HK-2 (cell line): ENCODE results near the gene GPR61.

ENCODE experiments used
- DNase-seq: peaks from one replicate; pipeline ENCODE4 v3.0.0-alpha.2; 2018; ENCODE audit not compliant: unreplicated experiment

The GPR61 gene

GRCh38 chr1:109535481-109535880 lies 4.2 kb upstream of the GPR61 start:
- DNase-seq: no peak

- no peak for DNase-seq
Observed at GRCh38 chr1:109535971-109536491, 3.6 kb upstream of the GPR61 start.

DNA sequence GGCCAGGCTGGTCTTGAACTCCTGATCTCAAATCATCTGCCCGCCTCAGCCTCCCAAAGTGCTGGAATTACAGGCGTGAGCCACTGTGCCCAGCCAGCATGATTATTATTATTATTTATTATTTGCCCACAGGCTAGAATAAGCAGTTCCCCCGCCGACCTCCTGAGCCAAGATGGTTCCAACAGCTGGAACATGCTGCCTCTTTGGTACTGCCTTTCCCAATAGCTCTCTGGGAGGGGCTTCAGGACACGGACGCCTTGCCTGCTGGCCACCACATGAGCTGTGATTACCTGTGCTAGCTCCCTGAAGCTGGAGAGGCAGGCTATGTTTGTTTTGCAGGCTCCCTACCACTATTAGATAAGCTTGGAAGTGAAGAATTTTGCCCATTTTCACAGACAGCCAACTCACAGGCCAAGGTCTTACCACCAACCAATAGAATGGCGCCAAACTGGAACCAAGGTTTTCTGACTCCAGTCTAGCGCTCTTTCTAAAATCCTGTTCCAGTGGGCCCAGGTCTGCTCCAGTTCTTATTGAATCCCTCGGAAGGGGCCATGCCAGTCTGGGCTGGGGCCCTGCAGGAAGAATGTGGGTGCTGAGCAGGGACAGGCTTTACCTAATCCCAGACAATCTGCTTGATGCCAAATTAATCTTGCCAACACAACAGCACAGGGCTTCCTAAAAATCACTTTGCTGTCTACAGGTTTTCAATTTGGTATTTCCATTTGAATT lies 2.1 kb upstream of the GPR61 start:
- DNase-seq: no peak

DNA sequence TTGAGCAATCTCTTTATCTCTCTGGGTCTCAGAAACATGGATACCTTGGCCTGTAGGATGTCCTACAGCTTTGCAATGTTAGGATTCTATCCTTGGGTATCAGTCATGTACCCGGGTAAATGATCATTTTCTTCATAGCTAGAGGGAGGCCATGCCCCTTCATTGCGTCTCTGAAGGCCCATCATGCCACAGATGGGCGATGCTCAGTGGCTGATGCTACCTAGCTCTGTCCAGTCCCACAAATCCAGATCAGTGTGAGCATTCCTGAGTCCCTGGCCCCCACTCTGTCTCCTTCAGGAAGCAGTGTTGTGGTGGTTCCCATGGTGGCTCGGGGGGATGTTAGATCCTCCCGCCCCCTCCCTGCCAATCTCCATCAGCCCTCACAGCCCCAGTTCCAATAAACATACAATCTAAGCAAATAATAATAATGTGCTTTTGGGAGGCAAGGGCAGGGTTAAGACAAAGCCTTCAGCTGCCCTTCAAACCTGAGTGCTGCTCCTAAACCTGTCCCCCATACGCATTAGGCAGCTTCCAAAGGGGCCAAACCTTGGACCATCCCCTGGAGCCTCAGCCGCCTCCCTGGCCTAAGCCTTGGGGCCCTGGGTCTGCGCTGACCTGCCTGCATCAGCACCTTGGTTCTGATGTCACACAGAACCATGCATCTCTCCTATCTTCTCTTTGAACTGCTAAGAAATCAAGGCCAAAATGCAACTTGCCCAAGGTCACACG lies 681 bp upstream of the GPR61 start:
- DNase-seq: no peak

- DNase-seq: no peak
Observed at GRCh38 chr1:109541102-109541501, 1.4 kb downstream of the GPR61 start.

DNA sequence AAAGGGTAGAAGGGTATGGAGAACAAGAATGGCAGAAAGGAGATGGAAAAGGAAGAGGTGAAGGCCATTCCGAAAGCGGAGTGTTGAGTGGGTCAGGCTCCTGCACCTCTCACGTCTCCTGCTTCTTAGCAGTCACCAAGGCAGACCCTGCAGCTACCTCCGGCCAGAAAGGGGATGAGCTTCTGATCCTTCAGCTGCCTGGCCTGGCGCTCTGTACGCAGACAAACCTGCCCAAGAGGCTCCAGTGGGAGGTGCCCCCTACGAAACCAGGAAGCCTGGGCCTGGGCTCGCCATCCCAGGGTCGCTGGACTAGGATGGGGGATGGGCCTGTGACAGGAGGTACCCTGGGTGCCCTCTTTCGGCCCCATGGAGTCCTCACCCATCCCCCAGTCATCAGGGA lies 3.0 kb downstream of the GPR61 start:
- DNase-seq: no peak

GRCh38 chr1:109543283-109543987 lies 3.8 kb downstream of the GPR61 start:
- DNase-seq: no peak

- DNase-seq: no peak
Observed at GRCh38 chr1:109543988-109544735, 4.5 kb downstream of the GPR61 start.

DNA sequence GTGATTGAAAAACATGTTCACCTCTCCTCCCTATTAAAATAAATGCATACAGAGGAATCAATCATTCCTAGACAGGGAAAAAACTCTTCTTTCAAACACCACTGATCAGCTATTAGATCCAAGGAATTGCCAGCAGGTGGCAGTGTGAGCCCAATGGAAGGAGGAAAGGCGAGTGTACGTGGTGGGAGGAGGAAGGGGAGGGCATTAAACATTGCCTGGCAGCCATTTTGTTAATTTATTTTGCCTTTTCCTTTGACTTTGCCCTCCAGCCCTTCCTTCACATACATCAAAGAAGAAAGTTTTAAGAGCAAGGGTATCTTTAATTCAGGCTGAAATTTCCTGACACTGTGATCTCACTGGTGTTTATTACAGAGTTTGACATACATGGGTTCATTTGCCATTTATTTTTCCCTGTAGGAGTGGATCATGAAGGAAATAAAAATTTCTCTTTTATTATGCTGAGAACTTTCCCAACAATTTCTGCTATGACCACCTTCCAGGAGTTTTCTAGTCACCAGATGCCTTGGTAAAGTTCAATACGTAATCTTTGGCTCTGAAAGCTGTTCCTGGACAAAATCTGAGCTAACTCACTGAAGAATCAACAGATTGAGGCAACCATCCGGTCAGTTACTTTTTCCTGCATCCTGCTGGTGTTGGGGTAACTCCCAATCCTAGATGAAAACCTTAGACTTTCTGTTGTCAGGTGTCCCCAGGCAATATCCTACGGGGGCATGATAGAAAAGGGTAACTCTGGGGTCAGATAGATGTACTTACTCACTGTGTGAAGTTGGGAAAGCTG lies 6.8 kb downstream of the GPR61 start:
- DNase-seq: peak; percentile 81

DNA sequence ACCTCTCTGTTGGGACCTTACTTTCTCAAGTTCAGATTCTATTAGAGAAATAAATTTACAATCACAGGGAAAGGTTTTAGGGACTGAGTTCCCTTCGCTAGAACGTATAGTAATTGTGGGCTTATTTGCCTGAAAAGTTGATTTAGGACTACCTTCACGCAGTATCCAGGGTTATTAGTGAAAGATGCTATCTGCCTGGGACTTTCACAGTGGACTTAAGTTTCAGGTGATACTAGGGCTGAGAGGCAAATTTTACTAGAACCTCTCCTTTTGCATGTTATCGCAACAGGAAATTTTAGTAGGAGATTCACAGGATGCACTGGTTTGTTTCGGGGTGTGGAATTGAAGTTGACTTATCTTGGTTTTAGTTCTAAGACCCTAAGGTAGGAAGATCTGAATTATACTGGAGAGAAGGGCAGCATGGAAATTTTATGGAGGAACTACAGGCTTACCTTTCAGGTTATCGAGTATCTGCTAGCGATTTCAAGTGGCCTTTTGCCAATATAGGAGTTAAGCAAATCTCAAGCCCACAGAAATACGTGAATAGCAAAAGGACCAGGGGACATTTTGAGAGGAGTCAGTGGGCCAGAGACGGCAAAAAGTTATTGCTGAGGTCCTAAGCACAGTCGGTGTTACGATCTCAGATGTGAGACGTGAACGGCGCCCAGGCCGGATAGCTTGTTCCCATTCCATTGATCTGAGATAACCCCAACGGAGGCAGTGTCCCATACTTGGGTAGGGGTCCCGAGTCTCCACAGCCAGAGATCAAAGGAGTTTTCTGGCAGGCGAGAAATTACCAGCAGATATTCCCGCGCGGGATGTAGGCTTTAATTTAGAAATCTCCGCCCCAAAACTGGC lies 8.0 kb downstream of the GPR61 start:
- no peak for DNase-seq

- DNase-seq: peak; percentile 93
Observed at GRCh38 chr1:109548321-109549267, 8.9 kb downstream of the GPR61 start, which contains the start of gene GNAI3. Gene GNAI3 (plus strand): TSS chr1:109548615. CDS start chr1:109548721, 106 bp downstream.

DNA sequence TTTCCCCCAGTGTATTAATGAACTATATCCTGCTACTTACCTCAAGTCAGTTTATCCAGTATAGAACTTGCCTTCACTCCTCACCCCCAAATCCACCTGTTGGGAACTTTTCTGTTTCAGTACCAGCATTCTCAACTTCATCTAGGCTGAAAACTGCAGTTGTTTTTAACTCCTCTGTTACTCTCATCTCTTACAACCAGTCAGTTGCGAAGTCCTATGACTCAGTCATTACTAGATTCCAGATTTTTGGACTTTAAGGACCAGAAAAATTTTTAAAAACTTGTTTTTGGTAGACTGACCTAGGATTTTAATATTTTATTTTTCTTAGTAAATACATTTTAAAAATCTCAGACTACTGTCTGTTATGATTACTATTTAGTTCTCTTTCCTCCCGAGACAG lies 16.9 kb downstream of the GPR61 start:
- DNase-seq: no peak

- no peak for DNase-seq
Observed at GRCh38 chr1:109557520-109557919, 17.8 kb downstream of the GPR61 start.

- no peak for DNase-seq
Observed at GRCh38 chr1:109559995-109560394, 20.3 kb downstream of the GPR61 start.

GRCh38 chr1:109564194-109564878 lies 24.7 kb downstream of the GPR61 start:
- DNase-seq: no peak

GRCh38 chr1:109565241-109565640 lies 25.6 kb downstream of the GPR61 start:
- no peak for DNase-seq

GRCh38 chr1:109566982-109567381 lies 27.3 kb downstream of the GPR61 start:
- DNase-seq: no peak
